ENCODE results near the gene SH3RF2.

SH3RF2 gene

GRCh38 chr5:146006470-146007190, 70.3 kb downstream of the SH3RF2 start:
- no peak for DNase-seq
- no peaks in the 10 kb centered on the region for H4K20me1 ChIP-seq (ENCODE audit: insufficient read depth, low read length)
- no peaks in the 10 kb centered on the region for H3K4me1 ChIP-seq (ENCODE audit: low read length)
- H3K9ac ChIP-seq (ENCODE audit: low read length), result no peak overlapping the region
- H3K4me3 ChIP-seq (ENCODE audit: low read length), result no peak overlapping the region
- H3K79me2 ChIP-seq (ENCODE audit: low read length), result no peaks in the 10 kb centered on the region
- no peaks in the 10 kb centered on the region for H3K9me2 ChIP-seq (replicated peaks; ENCODE audit: insufficient read depth, low read length)
- no peak overlapping the region for H2AFZ ChIP-seq (ENCODE audit: low read length)
- H3K27ac ChIP-seq (ENCODE audit: low read length), result no peak overlapping the region
- TF ChIP-seq EZH2phosphoT487 (IDR thresholded peaks at IDR 0.05; ENCODE audit: low read length), result no peak
- TF ChIP-seq EZH2 (optimal IDR thresholded peaks at IDR 0.05; ENCODE audit: low read depth, low read length), result no peak
- no peak for TF ChIP-seq CTCF (IDR thresholded peaks at IDR 0.05; ENCODE audit: low read length)
- H3F3A ChIP-seq (ENCODE audit: insufficient read depth, low read length), result no peaks in the 10 kb centered on the region
- H3K27me3 ChIP-seq (replicated peaks; ENCODE audit: insufficient read depth, low read length), result no peaks in the 10 kb centered on the region
- H3K4me2 ChIP-seq (ENCODE audit: low read depth, low read length), result no peak overlapping the region
- no peaks in the 10 kb centered on the region for H3K9me3 ChIP-seq (replicated peaks; ENCODE audit: insufficient read depth, low read length)
- no peaks in the 10 kb centered on the region for H3K36me3 ChIP-seq (replicated peaks; ENCODE audit: insufficient read depth, low read length)

- DNase-seq, result no peak
These were observed 70.9 kb downstream of the SH3RF2 start for GRCh38 chr5:146007270-146007669.

GRCh38 chr5:146007989-146008388, 71.6 kb downstream of the SH3RF2 start:
- TF ChIP-seq EZH2phosphoT487 (IDR thresholded peaks at IDR 0.05; ENCODE audit: low read length), result no peak
- no peak for TF ChIP-seq CTCF (IDR thresholded peaks at IDR 0.05; ENCODE audit: low read length)
- no peak for TF ChIP-seq EZH2 (optimal IDR thresholded peaks at IDR 0.05; ENCODE audit: low read depth, low read length)
- Histone ChIP-seq H3K79me2 (ENCODE audit: low read length) (no peaks in the 10 kb centered on the region), H3K27ac (ENCODE audit: low read length) (no peak overlapping the region)

More at GRCh38 chr5:146007270-146007669, 70.9 kb downstream of the SH3RF2 start:
- no peaks in the 10 kb centered on the region for H3K4me1 ChIP-seq (ENCODE audit: low read length)
- no peak overlapping the region for H3K4me3 ChIP-seq (ENCODE audit: low read length)
- no peaks in the 10 kb centered on the region for H3K27me3 ChIP-seq (replicated peaks; ENCODE audit: insufficient read depth, low read length)
- no peak overlapping the region for H3K27ac ChIP-seq (ENCODE audit: low read length)
- no peaks in the 10 kb centered on the region for H3K9me3 ChIP-seq (replicated peaks; ENCODE audit: insufficient read depth, low read length)
- no peaks in the 10 kb centered on the region for H3K36me3 ChIP-seq (replicated peaks; ENCODE audit: insufficient read depth, low read length)
- H4K20me1 ChIP-seq (ENCODE audit: insufficient read depth, low read length), result no peaks in the 10 kb centered on the region
- no peak overlapping the region for H2AFZ ChIP-seq (ENCODE audit: low read length)
- no peaks in the 10 kb centered on the region for H3F3A ChIP-seq (ENCODE audit: insufficient read depth, low read length)
- H3K9me2 ChIP-seq (replicated peaks; ENCODE audit: insufficient read depth, low read length), result no peaks in the 10 kb centered on the region
- TF ChIP-seq EZH2phosphoT487 (IDR thresholded peaks at IDR 0.05; ENCODE audit: low read length) (no peak), CTCF (IDR thresholded peaks at IDR 0.05; ENCODE audit: low read length) (no peak), EZH2 (optimal IDR thresholded peaks at IDR 0.05; ENCODE audit: low read depth, low read length) (no peak)
- H3K9ac ChIP-seq (ENCODE audit: low read length), result no peak overlapping the region
- no peak overlapping the region for H3K4me2 ChIP-seq (ENCODE audit: low read depth, low read length)
- H3K79me2 ChIP-seq (ENCODE audit: low read length), result no peaks in the 10 kb centered on the region

More at GRCh38 chr5:146007989-146008388, 71.6 kb downstream of the SH3RF2 start:
- Histone ChIP-seq H2AFZ (ENCODE audit: low read length) (no peak overlapping the region), H3K9me3 (replicated peaks; ENCODE audit: insufficient read depth, low read length) (no peaks in the 10 kb centered on the region), H3K4me3 (ENCODE audit: low read length) (no peak overlapping the region), H3F3A (ENCODE audit: insufficient read depth, low read length) (no peaks in the 10 kb centered on the region), H3K4me2 (ENCODE audit: low read depth, low read length) (no peak overlapping the region), H3K9me2 (replicated peaks; ENCODE audit: insufficient read depth, low read length) (no peaks in the 10 kb centered on the region), H3K36me3 (replicated peaks; ENCODE audit: insufficient read depth, low read length) (no peaks in the 10 kb centered on the region), H4K20me1 (ENCODE audit: insufficient read depth, low read length) (no peaks in the 10 kb centered on the region), H3K9ac (ENCODE audit: low read length) (no peak overlapping the region), H3K4me1 (ENCODE audit: low read length) (no peaks in the 10 kb centered on the region), H3K27me3 (replicated peaks; ENCODE audit: insufficient read depth, low read length) (no peaks in the 10 kb centered on the region)
- DNase-seq, result no peak
